Measurements from ENCODE around the gene BANP.
A peak's percentile ranks its signal among the peaks of the same experiment; 100 is the strongest.
"Not testable (repeated sequence)": the region's sequence is repeated elsewhere in the genome, so short reads cannot be mapped to it uniquely, and the experiment has no call there.

The BANP gene, protein sequence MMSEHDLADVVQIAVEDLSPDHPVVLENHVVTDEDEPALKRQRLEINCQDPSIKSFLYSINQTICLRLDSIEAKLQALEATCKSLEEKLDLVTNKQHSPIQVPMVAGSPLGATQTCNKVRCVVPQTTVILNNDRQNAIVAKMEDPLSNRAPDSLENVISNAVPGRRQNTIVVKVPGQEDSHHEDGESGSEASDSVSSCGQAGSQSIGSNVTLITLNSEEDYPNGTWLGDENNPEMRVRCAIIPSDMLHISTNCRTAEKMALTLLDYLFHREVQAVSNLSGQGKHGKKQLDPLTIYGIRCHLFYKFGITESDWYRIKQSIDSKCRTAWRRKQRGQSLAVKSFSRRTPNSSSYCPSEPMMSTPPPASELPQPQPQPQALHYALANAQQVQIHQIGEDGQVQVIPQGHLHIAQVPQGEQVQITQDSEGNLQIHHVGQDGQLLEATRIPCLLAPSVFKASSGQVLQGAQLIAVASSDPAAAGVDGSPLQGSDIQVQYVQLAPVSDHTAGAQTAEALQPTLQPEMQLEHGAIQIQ

DNA sequence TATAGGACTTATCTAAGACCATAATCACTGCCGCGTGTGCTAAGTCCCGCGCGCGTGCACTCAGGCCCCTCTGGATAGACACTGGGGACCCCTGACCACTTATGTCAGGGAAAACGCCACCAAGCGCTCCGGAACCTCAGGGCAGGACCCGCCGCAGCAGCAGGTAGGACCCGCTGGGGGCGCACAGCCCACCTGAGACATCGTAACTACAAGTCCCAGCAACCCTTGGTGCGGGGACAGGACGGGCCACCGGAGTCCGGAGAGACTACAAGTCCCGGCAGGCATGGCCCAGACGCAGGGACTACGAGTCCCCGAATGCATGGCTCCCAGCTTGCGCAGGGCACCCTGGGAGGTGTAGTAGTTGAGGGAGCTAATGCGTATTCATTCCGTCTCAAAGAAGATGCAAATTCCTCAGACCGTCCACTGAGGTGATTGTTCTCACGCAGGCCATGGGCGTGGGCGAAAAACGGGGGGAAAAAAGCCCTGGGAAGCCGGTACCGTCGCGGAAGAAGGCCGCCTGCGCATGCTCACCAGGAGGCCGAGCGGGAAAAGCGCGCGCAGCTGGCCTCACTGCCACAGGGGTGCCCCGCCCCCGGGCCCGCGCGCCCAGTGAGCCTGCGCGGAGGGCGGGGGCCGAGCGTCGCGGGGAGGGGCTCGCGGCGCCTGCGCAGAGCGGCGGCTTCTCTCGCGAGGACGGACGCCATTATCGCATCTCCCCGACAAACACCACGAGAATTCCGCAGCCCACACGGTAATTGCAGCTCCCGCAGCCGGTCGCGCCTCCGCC, at the start of gene BANP:
Gene BANP, plus strand, starts transcription at position 670 of the 787 bp plus-strand sequence. CDS start 23,682 bp downstream, outside the sequence.
- DNase-seq = peak; percentile 96

GRCh38 chr16:87904963-87905362, 46.3 kb upstream of the BANP start:
- not testable (repeated sequence) for DNase-seq

- not testable (repeated sequence) for DNase-seq
These were observed 45.7 kb upstream of the BANP start for GRCh38 chr16:87905521-87905920.

GRCh38 chr16:87908101-87908500, 43.1 kb upstream of the BANP start:
- DNase-seq = not testable (repeated sequence)

- DNase-seq = peak; percentile 65
These were observed 41.9 kb upstream of the BANP start for GRCh38 chr16:87909203-87909935.

DNA sequence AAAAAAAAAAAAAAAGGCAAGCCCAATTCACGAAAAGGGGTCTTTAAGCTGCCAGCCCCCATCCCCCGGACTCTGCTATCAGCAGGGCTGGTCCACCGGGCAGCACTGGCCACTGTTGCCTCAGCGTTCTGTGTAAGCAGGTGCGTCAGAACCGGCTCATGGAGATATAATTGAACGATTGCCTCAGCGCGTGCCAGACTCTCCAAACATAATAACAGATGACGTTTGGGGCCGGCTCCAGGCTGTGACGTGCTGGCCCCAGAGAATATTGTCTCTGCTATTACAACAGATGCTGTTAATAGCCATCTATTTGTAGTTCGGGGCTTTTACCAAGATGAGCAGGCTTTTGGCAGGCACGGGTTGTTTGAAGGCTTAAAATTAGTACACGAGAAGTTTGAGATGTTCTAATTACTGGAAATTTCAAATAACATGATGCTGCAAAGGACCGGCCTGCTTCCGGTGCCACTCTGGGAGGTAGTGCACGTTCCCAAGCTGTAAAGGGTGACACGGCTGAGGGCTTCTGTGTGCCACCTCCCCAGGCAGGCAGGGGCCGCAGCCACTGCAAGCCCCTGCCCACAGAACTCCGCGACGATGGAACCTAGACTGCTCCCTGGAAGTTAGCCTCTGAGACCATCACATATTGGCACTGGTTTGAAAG, 40.0 kb upstream of the BANP start:
- DNase-seq = peak; percentile 61

DNA sequence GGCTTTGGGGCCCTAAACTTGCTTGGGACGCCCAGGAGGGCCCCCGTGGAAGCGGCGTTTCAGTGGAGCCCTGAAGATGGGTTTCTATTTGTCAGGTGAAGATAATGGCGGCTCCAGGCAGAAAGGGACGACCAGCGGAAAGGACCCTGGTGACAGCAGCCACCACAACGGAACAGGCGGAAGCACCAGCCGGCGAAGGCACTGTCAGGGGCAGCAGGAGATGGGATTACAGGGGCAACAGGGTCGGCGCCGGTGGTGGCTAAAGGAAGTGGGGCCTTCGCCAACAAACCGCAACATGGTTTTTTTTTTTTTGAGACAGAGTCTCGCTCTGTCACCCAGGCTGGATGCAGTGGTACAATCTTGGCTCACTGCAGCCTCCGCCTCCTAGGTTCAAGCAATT, 38.5 kb upstream of the BANP start:
- DNase-seq = not testable (repeated sequence)

GRCh38 chr16:87914021-87914725, 37.1 kb upstream of the BANP start:
- DNase-seq = not testable (repeated sequence)

DNA sequence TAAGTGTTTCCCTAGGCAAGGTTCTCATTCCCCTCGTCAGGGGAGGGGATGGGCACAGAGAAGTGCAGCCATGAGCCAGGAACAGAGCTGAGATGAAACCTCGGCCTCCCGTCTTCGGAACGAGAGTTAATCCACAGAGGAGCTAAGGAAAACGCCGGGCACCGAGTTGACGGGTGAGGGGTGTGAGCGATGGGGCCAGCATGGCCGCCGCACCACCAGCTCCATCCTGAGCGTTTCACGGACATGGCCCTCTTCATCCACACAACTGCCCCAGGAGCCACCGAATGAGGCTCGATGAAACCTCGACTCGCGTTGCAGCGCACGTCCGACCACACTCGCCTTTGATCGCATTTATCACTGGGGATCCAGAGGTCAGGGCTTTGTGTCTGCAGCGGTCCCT, 36.4 kb upstream of the BANP start:
- DNase-seq = no peak

GRCh38 chr16:87917503-87917902, 33.7 kb upstream of the BANP start:
- DNase-seq = no peak

DNA sequence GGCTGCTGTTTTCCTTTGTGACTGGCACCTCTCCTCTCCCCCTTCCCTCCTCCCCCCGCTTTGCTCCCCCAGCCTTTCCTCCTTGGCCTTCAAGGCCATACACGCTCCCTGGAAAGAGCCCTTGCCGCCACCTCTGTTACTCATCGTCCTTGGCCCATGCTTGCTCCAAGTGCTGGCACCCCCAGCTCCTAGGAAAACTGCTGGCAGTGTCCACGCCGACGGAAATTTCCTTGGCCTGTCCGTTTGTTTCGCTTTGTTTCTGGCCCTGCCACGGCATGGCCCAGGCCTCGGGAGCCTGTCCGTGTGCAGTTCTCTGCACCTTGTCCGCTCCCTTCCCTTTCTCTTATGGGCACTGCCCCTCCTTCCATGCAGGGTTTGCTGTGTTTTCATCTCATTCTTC, 32.9 kb upstream of the BANP start:
- DNase-seq = no peak

GRCh38 chr16:87918866-87919680, 32.2 kb upstream of the BANP start:
- DNase-seq = no peak

DNA sequence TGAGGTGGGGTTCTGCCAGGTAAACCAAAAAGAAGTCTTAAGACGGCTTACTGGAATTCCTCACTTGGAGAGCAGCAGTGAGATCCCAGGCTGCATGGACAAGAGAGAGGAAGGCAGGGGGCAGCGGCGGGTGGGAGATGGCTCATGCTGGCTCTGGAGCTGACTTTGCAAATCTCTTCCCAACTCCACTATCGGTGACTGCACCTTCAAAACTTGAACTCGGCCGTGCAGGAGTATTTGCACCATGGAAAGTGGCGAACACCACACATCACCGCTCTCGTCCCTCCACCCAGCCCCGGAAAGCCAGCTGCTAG, 31.6 kb upstream of the BANP start:
- DNase-seq = no peak

GRCh38 chr16:87921236-87921773, 29.9 kb upstream of the BANP start:
- peak; percentile 31 for DNase-seq

DNA sequence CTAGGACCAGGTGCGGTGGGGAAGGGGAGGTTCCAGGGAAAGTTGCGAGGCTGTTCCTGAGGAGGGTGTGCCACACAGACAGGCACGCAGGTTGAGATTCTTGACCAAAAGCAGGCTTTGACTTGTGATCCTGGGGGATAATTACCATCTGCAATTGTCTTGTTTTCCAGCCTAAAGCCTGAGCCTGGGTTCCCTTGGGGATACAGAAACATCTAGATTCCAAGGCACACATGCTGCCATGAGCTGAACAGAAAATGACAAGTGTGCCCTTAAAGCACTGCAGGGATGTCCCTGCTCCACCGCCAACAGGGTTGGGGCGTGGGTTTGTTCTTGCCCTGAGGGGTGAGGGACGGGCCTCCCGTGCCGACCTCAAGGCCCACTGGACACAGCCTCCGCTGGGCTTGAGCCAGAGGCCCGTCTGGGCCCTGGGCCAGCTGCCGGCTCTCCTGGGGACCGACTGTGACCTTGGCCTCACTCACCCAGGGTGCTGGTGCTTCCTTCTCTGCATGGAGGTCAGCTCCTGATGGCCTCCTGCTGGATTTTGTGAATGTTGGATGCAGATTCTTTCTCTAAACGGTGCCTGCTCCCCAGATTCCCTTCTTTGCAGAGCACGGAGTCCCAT, 28.9 kb upstream of the BANP start:
- DNase-seq = peak; percentile 26

- DNase-seq = peak; percentile 95
These were observed 27.0 kb upstream of the BANP start for GRCh38 chr16:87924041-87924810.

DNA sequence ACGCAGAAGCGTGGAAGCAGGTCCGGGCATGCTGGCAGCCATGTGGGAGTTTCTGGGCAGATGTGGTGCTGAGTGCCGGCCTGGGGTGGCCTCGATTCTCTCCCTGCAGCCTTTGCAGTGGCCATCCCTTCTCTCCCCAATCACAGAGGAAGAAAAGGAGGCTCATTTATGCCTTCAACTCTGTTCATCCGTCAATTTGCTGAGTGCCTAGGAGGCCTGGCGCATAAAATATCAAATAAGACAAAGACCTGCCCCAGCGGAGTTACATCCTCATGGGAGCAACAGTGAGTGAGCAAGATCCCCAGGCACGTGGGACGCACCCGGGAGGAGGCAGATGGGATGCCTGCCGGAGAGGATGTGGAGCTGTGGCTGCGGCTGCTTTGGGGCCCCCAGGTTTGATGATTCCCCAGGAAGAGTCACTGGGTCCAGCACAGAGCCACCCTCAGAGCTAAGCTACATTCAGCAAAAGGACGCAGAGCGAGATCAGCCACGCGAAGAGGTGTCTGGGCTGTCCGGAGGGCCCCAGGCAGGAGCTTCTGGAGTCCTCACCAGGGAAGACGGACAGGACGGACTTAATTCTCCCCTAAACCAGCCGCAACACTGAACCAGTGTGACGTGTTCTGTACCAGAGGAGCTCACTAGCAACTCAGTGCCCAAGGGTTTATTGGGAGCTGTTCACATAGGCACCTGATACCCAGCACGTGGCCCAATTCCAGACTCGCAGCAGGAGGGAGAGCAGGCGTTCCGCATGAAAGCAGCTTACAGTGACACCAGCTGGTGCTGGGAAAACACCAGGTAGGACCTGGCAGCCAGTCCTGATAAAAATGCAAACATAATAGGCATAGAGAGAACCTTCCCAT, 26.2 kb upstream of the BANP start:
- DNase-seq = peak; percentile 91
